ENCODE data around the gene GNPNAT1. TPM values are rescaled to one million over a fixed set of nuclear protein-coding genes. Genes with fewer than 3 reads are reported as not detected.
A peak's percentile ranks its signal among the peaks of the same experiment; 100 is the strongest.

Gene GNPNAT1
- total and polyA plus RNA-seq, 2 of the 4 experiments (the other 2 are of a cell fraction): 19.4 to 30.5 TPM

DNA sequence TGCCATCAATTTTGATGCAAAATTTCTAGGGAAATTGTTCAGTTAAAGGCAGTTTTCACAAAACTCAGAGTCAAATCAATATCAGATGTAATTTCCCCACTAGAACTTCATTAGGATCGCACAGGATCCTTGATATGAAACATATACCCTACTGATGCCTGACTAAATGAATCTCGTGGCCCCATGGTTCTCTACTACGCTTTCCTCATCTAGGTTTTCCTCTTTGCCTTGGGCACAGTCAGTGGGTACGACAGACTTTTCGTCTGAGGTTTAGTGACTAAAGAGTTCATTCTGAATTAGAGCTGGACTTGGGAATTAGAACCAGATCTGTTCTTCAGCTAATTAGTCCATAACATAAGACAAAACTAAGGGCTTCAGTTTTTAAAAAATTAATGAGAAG lies 42.5 kb upstream of the GNPNAT1 start:
- WGBS, 2 experiments (ENCODE audit: extremely low coverage in 2 of 2, insufficient read length in 1 of 2): no CpG with 5 or more reads among the region's 5 CpGs
- H2AK9ac ChIP-seq (replicated peaks; ENCODE audit: low read depth, low read length, poor library complexity): peak overlapping the region; percentile 60
- H2BK5ac ChIP-seq (ENCODE audit: low read depth, low read length, poor library complexity, severe bottlenecking): peak overlapping the region; percentile 96
- DNase-seq: no peak
- no TSS peak for BruUV-seq (replicated peaks)
- intact Hi-C loops (cut with micrococcal nuclease) (no loop called here), in situ Hi-C loops (cut with MboI; ENCODE audit: low sequenced_read_pairs) (no loop called here), dilution Hi-C loops (cut with HindIII; ENCODE audit: low sequenced_read_pairs, unreplicated experiment) (no loop called here)
- peak overlapping the region; percentile 18; the same call in 1 of the 2 replicates for H3K18ac ChIP-seq (ENCODE audit: low read depth, low read length)
- H3K9ac ChIP-seq (ENCODE audit: low read depth, low read length): no peak overlapping the region
- H4K8ac ChIP-seq (ENCODE audit: low read depth in 2 of 2, low read length in 2 of 2): peak overlapping the region; percentile 62 to 69; a peak in 2 of 4 replicates
- peak overlapping the region; percentile 98 for H2BK20ac ChIP-seq (ENCODE audit: low read depth, low read length)
- ATAC-seq (ENCODE audit: low read depth): no peak
- peaks cover 8% of the 10 kb centered on the region for H3K9me1 ChIP-seq (ENCODE audit: insufficient read depth, low read length)
- peak overlapping the region; percentile 52; the same call in 1 of the 2 replicates for H3K27ac ChIP-seq (ENCODE audit: insufficient read depth, low read length)
- H2AFZ ChIP-seq (replicated peaks; ENCODE audit: low read length, poor library complexity): no peak overlapping the region
- no peaks in the 10 kb centered on the region for H3K27me3 ChIP-seq (ENCODE audit: control insufficient read depth, insufficient read depth, low read length)
- H3K56ac ChIP-seq (ENCODE audit: extremely low read depth, insufficient read depth, low read length): no peak overlapping the region
- ChIA-PET POLR2A (ENCODE audit: unreplicated experiment) (no interaction called here), CTCF (interaction anchor here (0.6 kb wide), 1 partner anchor 127 kb away, joined by 3 read pairs; no protein-coding TSS in a partner anchor)
- H3K4me3 ChIP-seq (ENCODE audit: insufficient read depth, low read depth, low read length): no peak overlapping the region
- TF ChIP-seq CHD1 (IDR thresholded peaks at IDR 0.05; ENCODE audit: low read depth, low read length) (no peak), MAZ (IDR thresholded peaks at IDR 0.05; ENCODE audit: borderline replicate concordance, low read depth, low read length) (no peak), FOS (IDR thresholded peaks at IDR 0.05; ENCODE audit: low read depth, low read length) (no peak), RCOR1 (IDR thresholded peaks at IDR 0.05; ENCODE audit: insufficient replicate concordance, low read length) (no peak), BHLHE40 (IDR thresholded peaks at IDR 0.05; ENCODE audit: low read depth, low read length) (no peak), RAD21 (IDR thresholded peaks at IDR 0.05; ENCODE audit: low read length) (no peak), CEBPB (IDR thresholded peaks at IDR 0.05; ENCODE audit: low read depth, low read length) (no peak), POLR2A (IDR thresholded peaks at IDR 0.05; ENCODE audit: low read depth, low read length) (no peak), MAFK (IDR thresholded peaks at IDR 0.05; ENCODE audit: low read depth, low read length) (no peak), MXI1 (IDR thresholded peaks at IDR 0.05; ENCODE audit: borderline replicate concordance, low read depth, low read length) (no peak), SMC3 (IDR thresholded peaks at IDR 0.05; ENCODE audit: low read depth, low read length) (no peak), NFE2L2 (IDR thresholded peaks at IDR 0.05; ENCODE audit: low read depth, low read length) (no peak), RFX5 (IDR thresholded peaks at IDR 0.05; ENCODE audit: low read depth, low read length) (no peak)
- TF ChIP-seq, protein P1, sequence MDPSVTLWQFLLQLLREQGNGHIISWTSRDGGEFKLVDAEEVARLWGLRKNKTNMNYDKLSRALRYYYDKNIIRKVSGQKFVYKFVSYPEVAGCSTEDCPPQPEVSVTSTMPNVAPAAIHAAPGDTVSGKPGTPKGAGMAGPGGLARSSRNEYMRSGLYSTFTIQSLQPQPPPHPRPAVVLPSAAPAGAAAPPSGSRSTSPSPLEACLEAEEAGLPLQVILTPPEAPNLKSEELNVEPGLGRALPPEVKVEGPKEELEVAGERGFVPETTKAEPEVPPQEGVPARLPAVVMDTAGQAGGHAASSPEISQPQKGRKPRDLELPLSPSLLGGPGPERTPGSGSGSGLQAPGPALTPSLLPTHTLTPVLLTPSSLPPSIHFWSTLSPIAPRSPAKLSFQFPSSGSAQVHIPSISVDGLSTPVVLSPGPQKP (IDR thresholded peaks at IDR 0.05; ENCODE audit: borderline replicate concordance, low read depth, low read length): no peak
- TF ChIP-seq, protein P2, sequence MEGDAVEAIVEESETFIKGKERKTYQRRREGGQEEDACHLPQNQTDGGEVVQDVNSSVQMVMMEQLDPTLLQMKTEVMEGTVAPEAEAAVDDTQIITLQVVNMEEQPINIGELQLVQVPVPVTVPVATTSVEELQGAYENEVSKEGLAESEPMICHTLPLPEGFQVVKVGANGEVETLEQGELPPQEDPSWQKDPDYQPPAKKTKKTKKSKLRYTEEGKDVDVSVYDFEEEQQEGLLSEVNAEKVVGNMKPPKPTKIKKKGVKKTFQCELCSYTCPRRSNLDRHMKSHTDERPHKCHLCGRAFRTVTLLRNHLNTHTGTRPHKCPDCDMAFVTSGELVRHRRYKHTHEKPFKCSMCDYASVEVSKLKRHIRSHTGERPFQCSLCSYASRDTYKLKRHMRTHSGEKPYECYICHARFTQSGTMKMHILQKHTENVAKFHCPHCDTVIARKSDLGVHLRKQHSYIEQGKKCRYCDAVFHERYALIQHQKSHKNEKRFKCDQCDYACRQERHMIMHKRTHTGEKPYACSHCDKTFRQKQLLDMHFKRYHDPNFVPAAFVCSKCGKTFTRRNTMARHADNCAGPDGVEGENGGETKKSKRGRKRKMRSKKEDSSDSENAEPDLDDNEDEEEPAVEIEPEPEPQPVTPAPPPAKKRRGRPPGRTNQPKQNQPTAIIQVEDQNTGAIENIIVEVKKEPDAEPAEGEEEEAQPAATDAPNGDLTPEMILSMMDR (conservative IDR thresholded peaks at IDR 0.05; ENCODE audit: low read depth, low read length): no peak
- TF ChIP-seq, protein P3, sequence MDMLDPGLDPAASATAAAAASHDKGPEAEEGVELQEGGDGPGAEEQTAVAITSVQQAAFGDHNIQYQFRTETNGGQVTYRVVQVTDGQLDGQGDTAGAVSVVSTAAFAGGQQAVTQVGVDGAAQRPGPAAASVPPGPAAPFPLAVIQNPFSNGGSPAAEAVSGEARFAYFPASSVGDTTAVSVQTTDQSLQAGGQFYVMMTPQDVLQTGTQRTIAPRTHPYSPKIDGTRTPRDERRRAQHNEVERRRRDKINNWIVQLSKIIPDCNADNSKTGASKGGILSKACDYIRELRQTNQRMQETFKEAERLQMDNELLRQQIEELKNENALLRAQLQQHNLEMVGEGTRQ (IDR thresholded peaks at IDR 0.05; ENCODE audit: low read depth, low read length): no peak
- peak overlapping the region; percentile 91 for H3K14ac ChIP-seq (replicated peaks; ENCODE audit: low read depth, low read length)
- peak overlapping the region; percentile 70; the same call in 1 of the 2 replicates for H2AK5ac ChIP-seq (ENCODE audit: low read depth, low read length)
- H4K91ac ChIP-seq (ENCODE audit: insufficient read depth, low read depth, low read length): peak overlapping the region; percentile 82
- H2BK15ac ChIP-seq (ENCODE audit: low read depth, low read length): peak overlapping the region; percentile 91; the same call in 2 of the 3 replicates
- peak overlapping the region; percentile 97 for H2BK120ac ChIP-seq (ENCODE audit: low read depth, low read length)
- H3K9me3 ChIP-seq (ENCODE audit: control insufficient read depth, insufficient read depth, low read length): no peaks in the 10 kb centered on the region
- peak overlapping the region; percentile 90 for H3K4ac ChIP-seq (ENCODE audit: low read depth, low read length)
- H3K23ac ChIP-seq (ENCODE audit: low read depth, low read length): peak overlapping the region; percentile 59
- peak overlapping the region; percentile 10; the same call in 1 of the 2 replicates for H4K5ac ChIP-seq (ENCODE audit: low read depth, low read length)
- H3K4me1 ChIP-seq (ENCODE audit: control insufficient read depth, insufficient read depth, low read length): peaks cover 9% of the 10 kb centered on the region
- H3K79me1 ChIP-seq (ENCODE audit: low read depth in 1 of 2, low read length in 2 of 2): peaks cover 0 to 11% of the 10 kb centered on the region in 2 experiments; a peak in 1 of 4 replicates
- H3K4me2 ChIP-seq (ENCODE audit: low read depth, low read length): no peak overlapping the region
- H4K20me1 ChIP-seq (ENCODE audit: insufficient read depth, low read length): no peaks in the 10 kb centered on the region
- no peaks in the 10 kb centered on the region for H3K36me3 ChIP-seq (ENCODE audit: control insufficient read depth, insufficient read depth, low read length)

All from IMR-90 (cell line).